ENCODE results near the gene SNN.

DNA sequence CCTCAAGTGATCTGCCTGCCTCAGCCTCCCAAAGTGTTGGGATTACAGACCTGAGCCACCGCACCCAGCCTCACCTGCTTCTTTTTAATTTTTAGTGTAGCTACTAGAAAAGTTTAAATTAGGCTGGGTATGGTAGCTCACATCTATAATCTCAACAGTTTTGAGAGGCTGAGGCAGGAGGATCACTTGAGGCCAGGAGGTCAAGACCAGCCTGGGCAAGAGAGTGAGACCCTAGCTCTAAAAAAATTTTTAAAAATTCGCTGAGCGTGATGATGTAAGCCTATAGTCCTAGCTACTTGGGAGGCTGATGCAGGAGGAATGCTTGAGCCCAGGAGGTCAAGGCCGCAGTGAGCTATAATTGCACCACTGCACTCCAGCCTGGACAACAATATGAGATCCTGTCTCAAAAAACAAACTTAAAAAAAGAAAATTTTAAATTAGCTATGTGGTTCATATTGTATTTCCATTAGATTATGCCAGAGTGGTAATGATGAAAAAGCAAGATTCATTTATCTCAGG lies 39.5 kb downstream of the SNN start:
- TF ChIP-seq, protein P1, sequence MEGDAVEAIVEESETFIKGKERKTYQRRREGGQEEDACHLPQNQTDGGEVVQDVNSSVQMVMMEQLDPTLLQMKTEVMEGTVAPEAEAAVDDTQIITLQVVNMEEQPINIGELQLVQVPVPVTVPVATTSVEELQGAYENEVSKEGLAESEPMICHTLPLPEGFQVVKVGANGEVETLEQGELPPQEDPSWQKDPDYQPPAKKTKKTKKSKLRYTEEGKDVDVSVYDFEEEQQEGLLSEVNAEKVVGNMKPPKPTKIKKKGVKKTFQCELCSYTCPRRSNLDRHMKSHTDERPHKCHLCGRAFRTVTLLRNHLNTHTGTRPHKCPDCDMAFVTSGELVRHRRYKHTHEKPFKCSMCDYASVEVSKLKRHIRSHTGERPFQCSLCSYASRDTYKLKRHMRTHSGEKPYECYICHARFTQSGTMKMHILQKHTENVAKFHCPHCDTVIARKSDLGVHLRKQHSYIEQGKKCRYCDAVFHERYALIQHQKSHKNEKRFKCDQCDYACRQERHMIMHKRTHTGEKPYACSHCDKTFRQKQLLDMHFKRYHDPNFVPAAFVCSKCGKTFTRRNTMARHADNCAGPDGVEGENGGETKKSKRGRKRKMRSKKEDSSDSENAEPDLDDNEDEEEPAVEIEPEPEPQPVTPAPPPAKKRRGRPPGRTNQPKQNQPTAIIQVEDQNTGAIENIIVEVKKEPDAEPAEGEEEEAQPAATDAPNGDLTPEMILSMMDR (IDR thresholded peaks at IDR 0.05) = no peak
- no peak for TF ChIP-seq POLR2A (IDR thresholded peaks at IDR 0.05)

Measured in sigmoid colon (tissue), 3 donors.